Uterus (tissue), 4 donors: ENCODE results near the gene LDB1. TPM values are rescaled to one million over a fixed set of nuclear protein-coding genes. Genes with fewer than 3 reads are reported as not detected.

Experiments
- DNase-seq, 2 donors: peaks; one replicate each; pipeline ENCODE4 v3.0.0-alpha.2; 2019 to 2020
- H3K27ac ChIP-seq, 2 donors: fragments of 200-600 bp; sonication (generic); 1 replicate in 1 of 2; 2 replicates in 1 of 2; pipeline ENCODE4 v1.5.1; 2016 to 2018
- H3K27me3 ChIP-seq, 2 donors: fragments of 200-600 bp; sonication (generic); one replicate each; pipeline ENCODE4 v1.5.1; 2018 to 2019; ENCODE audit warnings: control low read depth in 1 of 2
- H3K36me3 ChIP-seq, 2 donors: fragments of 200-600 bp; sonication (generic); one replicate each; pipeline ENCODE4 v1.5.1; 2019; ENCODE audit warnings: control low read depth in 1 of 2
- H3K4me1 ChIP-seq, 2 donors: fragments of 200-600 bp; sonication (generic); one replicate each; pipeline ENCODE4 v1.5.1; 2018 to 2019; ENCODE audit warnings: control low read depth in 1 of 2
- H3K4me3 ChIP-seq, 2 donors: fragments of 200-600 bp; sonication (generic); 1 replicate in 1 of 2; 2 replicates in 1 of 2; pipeline ENCODE4 v1.5.1; 2018 to 2019; ENCODE audit warnings: mild to moderate bottlenecking in 1 of 2
- H3K9me3 ChIP-seq, 2 donors: fragments of 200-600 bp; sonication (generic); one replicate each; pipeline ENCODE4 v1.5.1; 2019; ENCODE audit warnings: control low read depth in 1 of 2
- POLR2A ChIP-seq, 2 donors: fragments of 450-650 bp; IDR thresholded peaks; one replicate each; pipeline ENCODE4 v1.6.1; 2016; ENCODE audit warnings: antibody characterized with exemption in 2 of 2, mild to moderate bottlenecking in 1 of 2, moderate library complexity in 1 of 2
- intact Hi-C: fragments of 100-400 bp; cut with DNase I; formaldehyde crosslinking; loops from one replicate; pipeline ENCODE4 v1.15.1; 2023; ENCODE audit warnings: low total_unique reads
- total RNA-seq, 4 donors: library from RNA; depleted of rRNA in 3 of 4; stranded (reverse); fragments of >200 nt in 3 of 4; gene quantifications; one replicate each; pipeline versions ENCODE4 v1.1.0 to v1.2.4, GENCODE V29; 2014 to 2023
- TF ChIP-seq, protein P1 (sequence below), 4 experiments: fragments of 200-600 bp in 2 of 4; fragments of 450-650 bp in 2 of 4; sonication (generic) in 2 of 4; IDR thresholded peaks; one replicate each; pipeline ENCODE4 v1.5.1; 2016 to 2019; ENCODE audit warnings: antibody characterized with exemption in 4 of 4, mild to moderate bottlenecking in 2 of 4, moderate library complexity in 1 of 4
- donor health status: DM: yes; HTN: yes; CAD: no.

The LDB1 gene
- total RNA-seq, 4 donors from 2014 or later, result 17.4 to 121 (median 43.8) TPM

DNA sequence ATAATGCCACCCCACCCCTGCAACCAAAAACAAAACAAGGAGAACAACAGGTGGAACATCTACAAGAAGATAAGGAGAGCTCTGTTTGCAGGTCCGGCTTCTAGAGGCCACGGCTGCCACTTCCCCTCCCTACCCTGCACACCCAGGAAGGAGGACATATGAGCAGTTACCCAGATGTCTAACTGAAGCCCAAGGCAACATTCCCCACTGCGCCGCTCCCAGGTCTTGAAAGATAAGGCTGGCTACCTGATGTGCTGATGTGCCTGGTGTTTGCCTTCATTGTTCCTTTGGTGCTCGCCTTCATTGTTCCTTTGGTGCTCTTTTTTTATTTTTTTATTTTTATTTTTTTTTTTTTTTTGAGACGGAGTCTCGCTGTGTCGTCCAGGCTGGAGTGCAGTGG, 34.0 kb downstream of the LDB1 start:
- no peaks in the 10 kb centered on the region for H3K27me3 ChIP-seq
- H3K36me3 ChIP-seq, result no peaks in the 10 kb centered on the region
- H3K4me3 ChIP-seq, result no peak overlapping the region
- H3K27ac ChIP-seq, result no peak overlapping the region
- no peak for DNase-seq
- intact Hi-C loops, result no loop called here
- H3K4me1 ChIP-seq, result no peaks in the 10 kb centered on the region
- H3K9me3 ChIP-seq, result no peaks in the 10 kb centered on the region
- TF ChIP-seq, protein P1, sequence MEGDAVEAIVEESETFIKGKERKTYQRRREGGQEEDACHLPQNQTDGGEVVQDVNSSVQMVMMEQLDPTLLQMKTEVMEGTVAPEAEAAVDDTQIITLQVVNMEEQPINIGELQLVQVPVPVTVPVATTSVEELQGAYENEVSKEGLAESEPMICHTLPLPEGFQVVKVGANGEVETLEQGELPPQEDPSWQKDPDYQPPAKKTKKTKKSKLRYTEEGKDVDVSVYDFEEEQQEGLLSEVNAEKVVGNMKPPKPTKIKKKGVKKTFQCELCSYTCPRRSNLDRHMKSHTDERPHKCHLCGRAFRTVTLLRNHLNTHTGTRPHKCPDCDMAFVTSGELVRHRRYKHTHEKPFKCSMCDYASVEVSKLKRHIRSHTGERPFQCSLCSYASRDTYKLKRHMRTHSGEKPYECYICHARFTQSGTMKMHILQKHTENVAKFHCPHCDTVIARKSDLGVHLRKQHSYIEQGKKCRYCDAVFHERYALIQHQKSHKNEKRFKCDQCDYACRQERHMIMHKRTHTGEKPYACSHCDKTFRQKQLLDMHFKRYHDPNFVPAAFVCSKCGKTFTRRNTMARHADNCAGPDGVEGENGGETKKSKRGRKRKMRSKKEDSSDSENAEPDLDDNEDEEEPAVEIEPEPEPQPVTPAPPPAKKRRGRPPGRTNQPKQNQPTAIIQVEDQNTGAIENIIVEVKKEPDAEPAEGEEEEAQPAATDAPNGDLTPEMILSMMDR (IDR thresholded peaks at IDR 0.05), result no peak
- no peak for TF ChIP-seq POLR2A (IDR thresholded peaks at IDR 0.05)

DNA sequence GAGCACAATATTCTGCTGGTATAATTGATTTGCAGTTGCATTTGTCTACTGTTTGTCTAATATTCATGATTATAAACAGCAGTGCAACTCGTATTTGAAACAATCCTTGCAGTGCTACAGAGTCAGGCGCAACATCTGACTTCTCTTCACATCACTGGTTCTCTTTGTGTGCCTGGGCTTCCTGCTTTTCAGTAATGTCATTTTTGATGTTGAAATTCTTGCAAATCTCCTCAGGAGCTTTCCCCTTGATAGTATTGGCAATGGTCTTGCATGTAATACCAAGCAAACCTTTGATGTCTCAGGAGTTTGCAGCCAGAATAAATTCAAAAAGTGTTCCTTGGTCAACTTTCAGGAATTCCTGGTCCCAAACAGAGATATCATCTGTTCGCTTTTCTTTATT, 34.8 kb downstream of the LDB1 start:
- TF ChIP-seq POLR2A (IDR thresholded peaks at IDR 0.05), result no peak
- DNase-seq, result no peak
- Histone ChIP-seq H3K27ac (no peak overlapping the region), H3K4me3 (no peak overlapping the region), H3K4me1 (no peaks in the 10 kb centered on the region), H3K27me3 (no peaks in the 10 kb centered on the region), H3K9me3 (no peaks in the 10 kb centered on the region), H3K36me3 (no peaks in the 10 kb centered on the region)
- intact Hi-C loops, result no loop called here

DNA sequence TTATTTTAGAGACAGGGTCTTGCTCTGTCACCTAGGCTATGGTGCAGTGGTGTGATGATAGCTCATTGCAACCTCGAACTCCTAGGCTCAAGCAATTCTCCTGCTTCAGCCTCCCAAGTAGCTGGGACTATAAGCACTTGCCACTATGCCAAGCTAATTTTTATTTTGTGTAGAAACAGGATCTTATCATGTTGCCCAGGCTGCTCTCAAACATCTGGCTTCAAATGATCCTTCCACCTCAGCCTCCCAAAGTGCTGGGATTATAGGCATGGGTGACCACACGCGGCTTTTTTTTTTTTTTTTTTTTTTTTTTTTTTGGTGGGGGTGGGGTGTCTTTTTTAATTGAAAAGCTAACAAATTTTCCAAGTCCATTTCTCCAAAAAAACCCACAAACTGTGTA, 36.6 kb downstream of the LDB1 start:
- intact Hi-C loops, result no loop called here
- no peaks in the 10 kb centered on the region for H3K36me3 ChIP-seq
- no peak overlapping the region for H3K4me3 ChIP-seq
- TF ChIP-seq POLR2A (IDR thresholded peaks at IDR 0.05), result no peak
- TF ChIP-seq, protein P1 (IDR thresholded peaks at IDR 0.05), result no peak
- DNase-seq, result no peak
- H3K27ac ChIP-seq, result no peak overlapping the region
- H3K9me3 ChIP-seq, result no peaks in the 10 kb centered on the region
- H3K27me3 ChIP-seq, result no peaks in the 10 kb centered on the region
- no peaks in the 10 kb centered on the region for H3K4me1 ChIP-seq

DNA sequence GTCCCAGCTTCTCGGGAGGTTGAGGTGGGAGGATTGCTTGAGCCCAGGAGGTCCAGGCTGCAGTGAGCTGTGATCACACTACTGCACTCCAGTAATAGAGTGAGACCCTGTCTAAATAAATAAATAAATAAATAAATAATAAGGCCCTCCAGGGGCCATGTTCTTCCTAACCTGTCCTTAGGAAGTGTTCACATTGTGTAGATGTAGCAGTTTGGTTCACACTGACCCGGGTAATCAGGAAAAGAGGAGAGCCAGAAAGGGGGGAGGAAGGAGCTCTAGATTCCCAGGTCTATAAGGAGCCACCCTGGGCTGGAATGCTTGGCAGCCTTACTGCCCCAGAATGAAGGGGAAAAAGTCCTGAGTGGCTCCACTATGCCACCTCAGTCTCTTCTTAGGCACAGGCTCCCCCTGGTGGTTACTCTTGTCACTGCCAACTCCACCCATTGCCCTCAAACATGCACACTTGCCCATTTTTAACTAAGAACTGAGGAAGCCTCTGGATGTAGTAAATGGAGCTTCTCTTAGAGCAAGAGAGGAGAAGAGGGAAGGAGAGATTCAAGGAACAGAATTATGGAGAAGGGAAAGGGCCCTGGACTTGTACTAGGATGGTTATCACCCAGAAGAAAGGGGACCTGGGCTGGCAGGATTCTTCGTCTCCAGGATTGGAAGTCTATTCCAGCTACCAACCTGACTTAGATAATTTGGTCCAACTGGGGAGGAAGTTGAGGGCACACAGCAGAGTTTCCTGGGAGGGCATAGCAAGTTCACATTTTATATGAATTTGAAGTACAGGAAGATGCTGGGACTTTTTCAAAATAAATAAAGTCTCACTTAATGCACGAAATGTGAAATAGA, 47.3 kb downstream of the LDB1 start:
- Histone ChIP-seq H3K4me3 (no peak overlapping the region), H3K27me3 (no peaks in the 10 kb centered on the region), H3K36me3 (no peaks in the 10 kb centered on the region), H3K4me1 (no peaks in the 10 kb centered on the region), H3K9me3 (no peaks in the 10 kb centered on the region), H3K27ac (no peak overlapping the region)
- intact Hi-C loops, result no loop called here
- TF ChIP-seq, protein P1 (IDR thresholded peaks at IDR 0.05), result peak; percentile 78 to 84 (median 81)
- no peak for TF ChIP-seq POLR2A (IDR thresholded peaks at IDR 0.05)
- DNase-seq, result peak; percentile 75 to 82

DNA sequence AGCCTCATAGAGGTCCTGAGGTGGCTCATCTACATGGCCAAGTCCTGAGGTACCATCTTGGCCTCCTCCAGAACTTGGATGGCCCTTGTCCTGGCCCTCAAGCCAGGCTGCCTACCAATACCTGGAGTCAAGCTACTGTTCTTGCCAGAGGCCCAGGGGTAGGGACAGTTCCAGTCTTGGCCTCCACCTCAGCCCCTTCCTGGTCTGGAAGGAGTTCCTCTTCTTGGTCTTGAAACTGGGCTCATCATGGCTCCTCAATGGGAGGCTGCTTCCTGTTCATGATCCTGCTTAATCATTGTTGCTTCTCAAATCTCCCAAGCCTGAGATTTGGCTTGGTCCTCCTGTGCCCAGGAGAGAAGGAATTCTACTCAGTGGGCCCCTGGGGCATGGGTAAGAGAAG, 51.1 kb downstream of the LDB1 start:
- DNase-seq, result no peak
- intact Hi-C loops, result no loop called here

More for the DNA sequence above, 51.1 kb downstream of the LDB1 start:
- Histone ChIP-seq H3K4me1 (peaks cover 0 to 17% of the 10 kb centered on the region in 2 donors), H3K9me3 (no peaks in the 10 kb centered on the region), H3K27me3 (no peaks in the 10 kb centered on the region), H3K36me3 (no peaks in the 10 kb centered on the region), H3K27ac (no peak overlapping the region), H3K4me3 (no peak overlapping the region)
- TF ChIP-seq POLR2A (IDR thresholded peaks at IDR 0.05), result no peak
- TF ChIP-seq, protein P1 (IDR thresholded peaks at IDR 0.05), result no peak
